H9 (cell line): ENCODE data around the gene SIGLEC1. TPM values are rescaled to one million over a fixed set of nuclear protein-coding genes. Genes with fewer than 3 reads are reported as not detected.

ENCODE experiments used
- DNase-seq: peaks from one replicate; pipeline ENCODE4 v3.0.0-alpha.2; 2017
- H2AFZ ChIP-seq: one replicate; pipeline ENCODE4 v1.6.1; 2013; ENCODE audit warnings: mild to moderate bottlenecking, low read length, control low read depth, moderate library complexity
- H2AK5ac ChIP-seq: 2 replicates; pipeline ENCODE4 v1.6.1; 2013; ENCODE audit warnings: low read length, control low read depth, mixed read lengths; ENCODE audit not compliant: insufficient read length
- H2BK120ac ChIP-seq: one replicate; pipeline ENCODE4 v1.6.1; 2013; ENCODE audit warnings: low read depth, mild to moderate bottlenecking, low read length, control low read depth, inconsistent platforms; ENCODE audit not compliant: poor library complexity, severe bottlenecking
- H2BK12ac ChIP-seq: 2 replicates; pipeline ENCODE4 v1.6.1; 2013; ENCODE audit warnings: low read length, control low read depth, mixed read lengths, low read depth; ENCODE audit not compliant: insufficient read length
- H2BK15ac ChIP-seq: 2 replicates; pipeline ENCODE4 v1.6.1; 2013; ENCODE audit warnings: low read depth, low read length, control low read depth
- H2BK20ac ChIP-seq: one replicate; pipeline ENCODE4 v1.6.1; 2013; ENCODE audit warnings: low read depth, mild to moderate bottlenecking, low read length, control low read depth, inconsistent platforms; ENCODE audit not compliant: poor library complexity, severe bottlenecking
- H2BK5ac ChIP-seq: 2 replicates; pipeline ENCODE4 v1.6.1; 2013; ENCODE audit warnings: low read length, control low read depth, mixed read lengths; ENCODE audit not compliant: insufficient read length
- H3K14ac ChIP-seq: 2 replicates; pipeline ENCODE4 v1.6.1; 2013; ENCODE audit warnings: low read length, control low read depth; ENCODE audit not compliant: insufficient read depth
- H3K18ac ChIP-seq: 2 replicates; pipeline ENCODE4 v1.6.1; 2013; ENCODE audit warnings: low read depth, mild to moderate bottlenecking, mixed read lengths, low read length, control low read depth; ENCODE audit not compliant: insufficient read length
- H3K23ac ChIP-seq: 2 replicates; pipeline ENCODE4 v1.6.1; 2013; ENCODE audit warnings: low read length, control low read depth, mixed read lengths, low read depth; ENCODE audit not compliant: insufficient read length
- H3K23me2 ChIP-seq: 2 replicates; pipeline ENCODE4 v1.6.1; 2013; ENCODE audit warnings: low read depth, mild to moderate bottlenecking, mixed read lengths, low read length, control low read depth; ENCODE audit not compliant: insufficient read length, poor library complexity, severe bottlenecking
- H3K27ac ChIP-seq: 2 replicates; pipeline ENCODE4 v1.5.1; 2013; ENCODE audit warnings: low read length, control low read depth, mixed read lengths, low read depth; ENCODE audit not compliant: insufficient read length
- H3K27me3 ChIP-seq: 2 replicates; pipeline ENCODE4 v1.6.1; 2013; ENCODE audit warnings: low read length, control low read depth, inconsistent platforms; ENCODE audit not compliant: insufficient read depth
- H3K4ac ChIP-seq: 2 replicates; pipeline ENCODE4 v1.6.1; 2013; ENCODE audit warnings: low read depth, mild to moderate bottlenecking, control low read depth, inconsistent platforms, low read length, moderate library complexity
- H3K4me1 ChIP-seq: 2 replicates; pipeline ENCODE4 v1.6.1; 2013; ENCODE audit warnings: low read length, control low read depth, inconsistent platforms; ENCODE audit not compliant: insufficient read depth
- H3K4me2 ChIP-seq: 2 replicates; pipeline ENCODE4 v1.6.1; 2013; ENCODE audit warnings: low read length, control low read depth, mixed read lengths; ENCODE audit not compliant: insufficient read length, insufficient read depth
- H3K56ac ChIP-seq: 2 replicates; pipeline ENCODE4 v1.6.1; 2013; ENCODE audit warnings: low read depth, mild to moderate bottlenecking, mixed read lengths, low read length, control low read depth; ENCODE audit not compliant: insufficient read length
- H3K79me1 ChIP-seq: 2 replicates; pipeline ENCODE4 v1.6.1; 2013; ENCODE audit warnings: low read depth, mild to moderate bottlenecking, moderate library complexity, low read length, control low read depth, inconsistent platforms; ENCODE audit not compliant: insufficient read depth, poor library complexity, severe bottlenecking
- H3K79me2 ChIP-seq: 2 replicates; pipeline ENCODE4 v1.6.1; 2013; ENCODE audit warnings: low read length, control low read depth, inconsistent platforms; ENCODE audit not compliant: insufficient read depth
- H3K9ac ChIP-seq: 2 replicates; pipeline ENCODE4 v1.6.1; 2013; ENCODE audit warnings: low read length, control low read depth, mixed read lengths; ENCODE audit not compliant: insufficient read length; ENCODE audit errors: extremely low read depth
- H3K9me3 ChIP-seq: one replicate; pipeline ENCODE4 v1.6.1; 2013; ENCODE audit warnings: low read depth, low read length, inconsistent platforms; ENCODE audit not compliant: control insufficient read depth
- H3T11ph ChIP-seq: one replicate; pipeline ENCODE4 v1.6.1; 2013; ENCODE audit warnings: mild to moderate bottlenecking, low read length, control low read depth, inconsistent platforms
- H4K20me1 ChIP-seq: one replicate; pipeline ENCODE4 v1.6.1; 2013; ENCODE audit not compliant: control insufficient read depth, insufficient read length, insufficient read depth
- H4K5ac ChIP-seq: 2 replicates; pipeline ENCODE4 v1.6.1; 2013; ENCODE audit warnings: low read depth, mild to moderate bottlenecking, mixed read lengths, low read length, control low read depth; ENCODE audit not compliant: insufficient read length
- H4K8ac ChIP-seq: replicated peaks from 2 replicates; pipeline ENCODE4 v1.6.1; 2013; ENCODE audit warnings: low read length, control low read depth, mixed read lengths, low read depth; ENCODE audit not compliant: insufficient read length
- H4K91ac ChIP-seq: 2 replicates; pipeline ENCODE4 v1.6.1; 2013; ENCODE audit warnings: low read depth, mild to moderate bottlenecking, moderate library complexity, mixed read lengths, low read length, control low read depth; ENCODE audit not compliant: insufficient read length
- H3K27ac Mint-ChIP-seq, 3 experiments: 2 replicates in 2 of 3; 3 replicates in 1 of 3; pipeline ENCODE4 v1.8.0; 2020 to 2021; ENCODE audit warnings: mixed read lengths in 3 of 3, mild to moderate bottlenecking in 1 of 3, moderate library complexity in 1 of 3
- H3K27me3 Mint-ChIP-seq: 2 replicates; pipeline ENCODE4 v1.8.0; 2021; ENCODE audit warnings: low read depth, mild to moderate bottlenecking, moderate library complexity, mixed read lengths
- H3K36me3 Mint-ChIP-seq, 3 experiments: 2 replicates in 2 of 3; 3 replicates in 1 of 3; pipeline ENCODE4 v1.8.0; 2020 to 2021; ENCODE audit warnings: low read depth in 3 of 3, mixed read lengths in 3 of 3; ENCODE audit not compliant: insufficient read depth in 1 of 3
- H3K4me1 Mint-ChIP-seq, 2 experiments: 2 replicates each; pipeline ENCODE4 v1.8.0; 2020; ENCODE audit warnings: mixed read lengths in 2 of 2
- H3K4me3 Mint-ChIP-seq, 2 experiments: 2 replicates in 1 of 2; 3 replicates in 1 of 2; pipeline ENCODE4 v1.8.0; 2020 to 2021; ENCODE audit warnings: mild to moderate bottlenecking in 2 of 2, mixed read lengths in 2 of 2, moderate library complexity in 1 of 2
- H3K9me3 Mint-ChIP-seq, 2 experiments: 2 replicates in 1 of 2; 3 replicates in 1 of 2; pipeline ENCODE4 v1.8.0; 2020; ENCODE audit warnings: mild to moderate bottlenecking in 2 of 2, mixed read lengths in 2 of 2, moderate library complexity in 1 of 2
- CTCF ChIP-seq: fragments of 200-600 bp; sonication (generic); conservative IDR thresholded peaks from 3 replicates; pipeline ENCODE4 v1.8.0; 2021; ENCODE audit warnings: antibody characterized with exemption, mild to moderate bottlenecking
- WGBS: extraction: QIAGEN DNeasy Blood & Tissue Kit; methylation state at CpG from one replicate; pipeline ENCODE4 v1.1.7; 2013; ENCODE audit warnings: missing lambda C conversion rate, low lambda C conversion rate, mixed read lengths; ENCODE audit not compliant: insufficient read length; ENCODE audit errors: extremely low coverage; 5-methylcytosine and 5-hydroxymethylcytosine counted together
- total RNA-seq: library from RNA; stranded (reverse); gene quantifications from 2 replicates; pipeline ENCODE4 v1.2.1, GENCODE V29; 2021

The SIGLEC1 gene
- total RNA-seq, 1 experiment from 2014 or later, result not detected

DNA sequence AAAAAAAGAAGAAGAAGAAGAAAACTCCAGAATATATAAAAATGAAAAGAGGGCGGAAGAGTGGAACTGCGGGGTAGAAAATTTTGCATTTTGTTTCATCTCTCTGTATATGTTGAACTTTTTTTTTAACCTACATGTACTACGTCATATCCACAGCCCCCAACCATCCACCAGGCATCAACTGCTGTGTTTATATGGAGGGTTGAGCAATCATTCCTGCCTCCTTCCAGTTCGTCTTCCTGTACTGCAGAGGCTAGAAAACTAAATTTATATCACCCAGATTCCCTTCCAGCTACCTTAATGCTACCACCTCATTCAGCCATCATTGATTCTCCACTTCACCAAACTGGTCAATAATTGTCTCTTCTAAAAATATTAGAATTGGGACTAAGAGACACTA, 9.5 kb upstream of the SIGLEC1 start:
- Histone ChIP-seq H3K9me3 (no peaks in the 10 kb centered on the region), H3K4me1 (no peaks in the 10 kb centered on the region), H3K79me2 (no peaks in the 10 kb centered on the region), H4K91ac (no peak overlapping the region), H3K56ac (no peak overlapping the region), H2BK12ac (no peak overlapping the region), H3K23me2 (no peaks in the 10 kb centered on the region), H2BK5ac (no peak overlapping the region), H4K20me1 (no peaks in the 10 kb centered on the region), H4K8ac (no peak overlapping the region), H3K18ac (no peak overlapping the region), H2BK20ac (no peak overlapping the region), H4K5ac (no peak overlapping the region), H2AFZ (no peak overlapping the region), H3K79me1 (no peaks in the 10 kb centered on the region), H2BK15ac (no peak overlapping the region), H3K27me3 (no peaks in the 10 kb centered on the region), H2BK120ac (no peak overlapping the region), H3K27ac (no peak overlapping the region), H3K9ac (no peak overlapping the region), H3K23ac (no peak overlapping the region), H2AK5ac (no peak overlapping the region), H3K14ac (no peak overlapping the region), H3K4me2 (no peak overlapping the region), H3T11ph (no peak overlapping the region), H3K4ac (no peak overlapping the region)
- Mint-ChIP-seq H3K9me3 (peaks cover 0 to 3% of the 10 kb centered on the region in 2 experiments; a peak in 1 of 5 replicates), H3K4me1 (peaks cover 6 to 8% of the 10 kb centered on the region in 2 experiments), H3K27ac (no peak overlapping the region), H3K36me3 (no peaks in the 10 kb centered on the region), H3K27me3 (peaks cover 8% of the 10 kb centered on the region), H3K4me3 (no peak overlapping the region)
- TF ChIP-seq CTCF, result no peak
- WGBS, result no CpG with 5 or more reads among the region's 4 CpGs
- no peak for DNase-seq
